HEK293 (cell line): Measurements from ENCODE around the gene GRIP1.

ENCODE experiments used
- CTCF ChIA-PET: fragments of 350-600 bp; formaldehyde crosslinking; extraction: SDS; loops from one replicate; lab custom pipeline; 2021; ENCODE audit warnings: antibody characterized with exemption; lab: Yijun Ruan, JAX
- POLR2A ChIA-PET: fragments of 300-600 bp; formaldehyde crosslinking; extraction: SDS; loops from one replicate; lab custom pipeline; 2020; ENCODE audit warnings: antibody characterized with exemption, inconsistent platforms; lab: Yijun Ruan, JAX
- H3K27ac ChIP-seq: fragments of 200-500 bp; sonication (Bioruptor generic); 2 replicates; pipeline ENCODE4 v1.5.1; 2014; ENCODE audit warnings: low read depth, low read length, control low read depth, inconsistent platforms; ENCODE audit errors: extremely low read depth
- H3K36me3 ChIP-seq, 2 experiments: fragments of 200-500 bp in 1 of 2; sonication (Bioruptor generic) in 1 of 2; 1 replicate in 1 of 2; 2 replicates in 1 of 2; pipeline ENCODE4 v1.5.1; 2014 to 2017; ENCODE audit warnings: inconsistent platforms in 2 of 2, low read length in 2 of 2; ENCODE audit not compliant: control insufficient read depth in 2 of 2, insufficient read depth in 1 of 2
- H3K4me1 ChIP-seq: fragments of 200-500 bp; sonication (Bioruptor generic); 2 replicates; pipeline ENCODE4 v1.5.1; 2014; ENCODE audit warnings: mild to moderate bottlenecking, low read length, inconsistent platforms; ENCODE audit not compliant: control insufficient read depth, insufficient read depth
- H3K4me3 ChIP-seq: 2 replicates; pipeline ENCODE4 v1.5.1; 2011; ENCODE audit warnings: low read depth, mild to moderate bottlenecking, control low read depth, low read length, moderate library complexity
- H3K9me3 ChIP-seq: fragments of 200-500 bp; sonication (Bioruptor generic); 2 replicates; pipeline ENCODE4 v1.5.1; 2014; ENCODE audit warnings: low read depth, low read length, inconsistent platforms; ENCODE audit not compliant: control insufficient read depth, insufficient read depth
- BCL11A ChIP-seq: fragments of 450-650 bp; formaldehyde crosslinking; IDR thresholded peaks from 2 replicates; pipeline ENCODE4 v1.5.1; 2016; ENCODE audit warnings: low read depth, missing biosample characterization, missing genetic modification characterization
- EGR2 ChIP-seq: fragments of 450-650 bp; formaldehyde crosslinking; IDR thresholded peaks from 2 replicates; pipeline ENCODE4 v1.5.1; 2016; ENCODE audit warnings: low read depth, missing biosample characterization, missing genetic modification characterization
- ELK4 ChIP-seq: IDR thresholded peaks from 2 replicates; pipeline ENCODE4 v1.6.1; 2011; ENCODE audit warnings: mild to moderate bottlenecking, low read depth, low read length, borderline replicate concordance
- KLF16 ChIP-seq: fragments of 450-650 bp; formaldehyde crosslinking; IDR thresholded peaks from 2 replicates; pipeline ENCODE4 v1.5.1; 2017; ENCODE audit warnings: missing biosample characterization, missing genetic modification characterization
- MZF1 ChIP-seq: fragments of 450-650 bp; formaldehyde crosslinking; IDR thresholded peaks from 2 replicates; pipeline ENCODE4 v1.5.1; 2017; ENCODE audit warnings: missing biosample characterization, missing genetic modification characterization, borderline replicate concordance
- OSR2 ChIP-seq: fragments of 450-650 bp; formaldehyde crosslinking; IDR thresholded peaks from 2 replicates; pipeline ENCODE4 v1.5.1; 2016; ENCODE audit warnings: missing biosample characterization, missing genetic modification characterization
- REST ChIP-seq: fragments of 450-650 bp; formaldehyde crosslinking; IDR thresholded peaks from 2 replicates; pipeline ENCODE4 v1.5.1; 2016; ENCODE audit warnings: missing biosample characterization, missing genetic modification characterization
- SP2 ChIP-seq: fragments of 450-650 bp; formaldehyde crosslinking; IDR thresholded peaks from 2 replicates; pipeline ENCODE4 v1.5.1; 2016; ENCODE audit warnings: missing biosample characterization, missing genetic modification characterization
- ZBTB21 ChIP-seq: fragments of 450-650 bp; formaldehyde crosslinking; IDR thresholded peaks from 2 replicates; pipeline ENCODE4 v1.5.1; 2017; ENCODE audit warnings: missing biosample characterization, missing genetic modification characterization
- ZFP37 ChIP-seq: fragments of 450-650 bp; formaldehyde crosslinking; IDR thresholded peaks from 2 replicates; pipeline ENCODE4 v1.5.1; 2016; ENCODE audit warnings: missing biosample characterization, missing genetic modification characterization
- ZNF132 ChIP-seq: fragments of 450-650 bp; formaldehyde crosslinking; IDR thresholded peaks from 2 replicates; pipeline ENCODE4 v1.5.1; 2017; ENCODE audit warnings: missing biosample characterization, missing genetic modification characterization, borderline replicate concordance
- ZNF133 ChIP-seq: fragments of 450-650 bp; formaldehyde crosslinking; IDR thresholded peaks from 2 replicates; pipeline ENCODE4 v1.5.1; 2016; ENCODE audit warnings: missing biosample characterization, missing genetic modification characterization
- ZNF239 ChIP-seq: fragments of 450-650 bp; formaldehyde crosslinking; IDR thresholded peaks from 2 replicates; pipeline ENCODE4 v1.5.1; 2016; ENCODE audit warnings: missing biosample characterization, missing genetic modification characterization
- ZNF248 ChIP-seq: fragments of 450-650 bp; formaldehyde crosslinking; IDR thresholded peaks from 2 replicates; pipeline ENCODE4 v1.5.1; 2017; ENCODE audit warnings: missing biosample characterization, missing genetic modification characterization
- ZNF354C ChIP-seq: fragments of 450-650 bp; formaldehyde crosslinking; IDR thresholded peaks from 2 replicates; pipeline ENCODE4 v1.5.1; 2016; ENCODE audit warnings: missing biosample characterization, missing genetic modification characterization, low read depth, borderline replicate concordance
- ZNF548 ChIP-seq: fragments of 450-650 bp; formaldehyde crosslinking; IDR thresholded peaks from 2 replicates; pipeline ENCODE4 v1.5.1; 2016; ENCODE audit warnings: missing biosample characterization, missing genetic modification characterization
- ZNF549 ChIP-seq: fragments of 450-650 bp; IDR thresholded peaks from 2 replicates; pipeline ENCODE4 v1.5.1; 2018; ENCODE audit warnings: missing biosample characterization, missing genetic modification characterization, mild to moderate bottlenecking, inconsistent platforms, moderate library complexity
- TF ChIP-seq, protein P1 (sequence below): fragments of 450-650 bp; formaldehyde crosslinking; IDR thresholded peaks from 2 replicates; pipeline ENCODE4 v1.5.1; 2016; ENCODE audit warnings: missing biosample characterization, missing genetic modification characterization, borderline replicate concordance

GRIP1 gene

DNA sequence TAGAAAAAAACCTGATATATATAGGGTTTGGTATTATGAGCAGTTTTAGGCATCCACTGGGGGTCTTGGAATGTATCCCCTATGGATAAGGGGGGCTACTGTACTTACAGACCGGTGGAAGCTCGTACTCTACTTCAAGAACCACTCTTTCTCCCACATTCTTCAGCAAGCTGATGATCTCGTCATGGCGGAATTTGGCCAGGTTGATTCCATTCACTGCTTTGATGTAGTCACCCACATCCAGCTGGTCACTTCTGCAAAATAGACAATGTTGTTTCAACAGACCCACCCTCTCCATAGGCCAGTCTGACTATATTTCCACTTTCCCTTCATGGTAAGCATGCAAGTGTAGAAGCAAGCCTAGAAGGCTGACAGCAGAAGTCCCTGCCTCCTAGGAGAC lies 139.9 kb downstream of the GRIP1 start:
- Histone ChIP-seq H3K27ac (no peak overlapping the region), H3K4me1 (no peaks in the 10 kb centered on the region), H3K4me3 (no peak overlapping the region), H3K9me3 (no peaks in the 10 kb centered on the region), H3K36me3 (no peaks in the 10 kb centered on the region)
- TF ChIP-seq MZF1 (no peak), ZBTB21 (no peak), ELK4 (no peak), BCL11A (no peak), ZNF248 (tag by site-specific recombination) (no peak), ZNF548 (tag by site-specific recombination) (no peak), OSR2 (tag by site-specific recombination) (no peak), SP2 (no peak), ZNF354C (tag by site-specific recombination) (no peak), EGR2 (tag by site-specific recombination) (no peak), ZNF239 (no peak), REST (tag by site-specific recombination) (no peak), ZNF133 (no peak), ZNF132 (tag by site-specific recombination) (no peak), ZNF549 (tag by site-specific recombination) (no peak), KLF16 (tag by site-specific recombination) (no peak), ZFP37 (tag by site-specific recombination) (no peak)
- TF ChIP-seq, protein P1, sequence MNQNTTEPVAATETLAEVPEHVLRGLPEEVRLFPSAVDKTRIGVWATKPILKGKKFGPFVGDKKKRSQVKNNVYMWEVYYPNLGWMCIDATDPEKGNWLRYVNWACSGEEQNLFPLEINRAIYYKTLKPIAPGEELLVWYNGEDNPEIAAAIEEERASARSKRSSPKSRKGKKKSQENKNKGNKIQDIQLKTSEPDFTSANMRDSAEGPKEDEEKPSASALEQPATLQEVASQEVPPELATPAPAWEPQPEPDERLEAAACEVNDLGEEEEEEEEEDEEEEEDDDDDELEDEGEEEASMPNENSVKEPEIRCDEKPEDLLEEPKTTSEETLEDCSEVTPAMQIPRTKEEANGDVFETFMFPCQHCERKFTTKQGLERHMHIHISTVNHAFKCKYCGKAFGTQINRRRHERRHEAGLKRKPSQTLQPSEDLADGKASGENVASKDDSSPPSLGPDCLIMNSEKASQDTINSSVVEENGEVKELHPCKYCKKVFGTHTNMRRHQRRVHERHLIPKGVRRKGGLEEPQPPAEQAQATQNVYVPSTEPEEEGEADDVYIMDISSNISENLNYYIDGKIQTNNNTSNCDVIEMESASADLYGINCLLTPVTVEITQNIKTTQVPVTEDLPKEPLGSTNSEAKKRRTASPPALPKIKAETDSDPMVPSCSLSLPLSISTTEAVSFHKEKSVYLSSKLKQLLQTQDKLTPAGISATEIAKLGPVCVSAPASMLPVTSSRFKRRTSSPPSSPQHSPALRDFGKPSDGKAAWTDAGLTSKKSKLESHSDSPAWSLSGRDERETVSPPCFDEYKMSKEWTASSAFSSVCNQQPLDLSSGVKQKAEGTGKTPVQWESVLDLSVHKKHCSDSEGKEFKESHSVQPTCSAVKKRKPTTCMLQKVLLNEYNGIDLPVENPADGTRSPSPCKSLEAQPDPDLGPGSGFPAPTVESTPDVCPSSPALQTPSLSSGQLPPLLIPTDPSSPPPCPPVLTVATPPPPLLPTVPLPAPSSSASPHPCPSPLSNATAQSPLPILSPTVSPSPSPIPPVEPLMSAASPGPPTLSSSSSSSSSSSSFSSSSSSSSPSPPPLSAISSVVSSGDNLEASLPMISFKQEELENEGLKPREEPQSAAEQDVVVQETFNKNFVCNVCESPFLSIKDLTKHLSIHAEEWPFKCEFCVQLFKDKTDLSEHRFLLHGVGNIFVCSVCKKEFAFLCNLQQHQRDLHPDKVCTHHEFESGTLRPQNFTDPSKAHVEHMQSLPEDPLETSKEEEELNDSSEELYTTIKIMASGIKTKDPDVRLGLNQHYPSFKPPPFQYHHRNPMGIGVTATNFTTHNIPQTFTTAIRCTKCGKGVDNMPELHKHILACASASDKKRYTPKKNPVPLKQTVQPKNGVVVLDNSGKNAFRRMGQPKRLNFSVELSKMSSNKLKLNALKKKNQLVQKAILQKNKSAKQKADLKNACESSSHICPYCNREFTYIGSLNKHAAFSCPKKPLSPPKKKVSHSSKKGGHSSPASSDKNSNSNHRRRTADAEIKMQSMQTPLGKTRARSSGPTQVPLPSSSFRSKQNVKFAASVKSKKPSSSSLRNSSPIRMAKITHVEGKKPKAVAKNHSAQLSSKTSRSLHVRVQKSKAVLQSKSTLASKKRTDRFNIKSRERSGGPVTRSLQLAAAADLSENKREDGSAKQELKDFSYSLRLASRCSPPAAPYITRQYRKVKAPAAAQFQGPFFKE (tag by site-specific recombination) = no peak
- ChIA-PET CTCF (no interaction called here), POLR2A (interaction anchor here (0.7 kb wide), 1 partner anchor 231 kb away, joined by 4 read pairs; no protein-coding TSS in a partner anchor)
